Measurements from ENCODE around the gene SLIT1.

DNA sequence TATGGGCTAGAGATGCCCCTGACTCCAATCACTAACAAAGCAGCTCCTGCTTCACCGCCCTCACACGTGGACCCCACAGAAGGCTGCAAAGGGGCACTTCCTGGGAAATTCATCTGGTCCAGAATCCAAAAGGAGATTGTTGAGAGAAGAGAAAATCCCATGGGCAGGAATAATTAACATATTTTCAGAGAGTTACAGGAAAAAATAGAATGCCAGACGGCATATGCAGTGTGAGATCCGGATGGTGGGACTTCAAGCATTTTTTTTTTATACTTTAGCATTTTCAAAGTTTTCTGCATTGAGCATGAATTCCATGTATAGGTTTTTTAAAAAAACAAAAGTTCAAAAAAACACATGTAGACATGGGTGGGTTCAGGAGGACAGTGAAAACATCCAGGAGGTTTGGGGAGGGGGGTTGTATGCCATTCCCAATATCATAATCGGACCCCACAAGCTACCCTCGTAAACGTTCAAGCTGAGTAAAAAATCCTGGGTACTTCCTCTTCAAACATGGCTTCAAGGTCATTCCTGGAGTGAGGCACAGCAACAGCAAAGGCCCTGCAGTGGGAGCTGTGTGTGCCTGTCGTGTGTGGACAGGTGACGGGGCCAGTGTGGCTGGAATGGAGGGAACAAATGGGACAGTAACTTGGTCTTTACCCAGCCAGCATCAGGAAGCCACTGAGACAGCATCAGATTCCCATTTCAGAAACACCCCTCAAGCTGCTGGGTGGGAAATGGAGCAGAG is 128.1 kb downstream of the SLIT1 start:
- TF ChIP-seq POLR2A (IDR thresholded peaks at IDR 0.05) (no peak), POLR2AphosphoS5 (IDR thresholded peaks at IDR 0.05; ENCODE audit: insufficient read depth in 1 of 2, low read depth in 1 of 2) (no peak)
- TF ChIP-seq, protein P1, sequence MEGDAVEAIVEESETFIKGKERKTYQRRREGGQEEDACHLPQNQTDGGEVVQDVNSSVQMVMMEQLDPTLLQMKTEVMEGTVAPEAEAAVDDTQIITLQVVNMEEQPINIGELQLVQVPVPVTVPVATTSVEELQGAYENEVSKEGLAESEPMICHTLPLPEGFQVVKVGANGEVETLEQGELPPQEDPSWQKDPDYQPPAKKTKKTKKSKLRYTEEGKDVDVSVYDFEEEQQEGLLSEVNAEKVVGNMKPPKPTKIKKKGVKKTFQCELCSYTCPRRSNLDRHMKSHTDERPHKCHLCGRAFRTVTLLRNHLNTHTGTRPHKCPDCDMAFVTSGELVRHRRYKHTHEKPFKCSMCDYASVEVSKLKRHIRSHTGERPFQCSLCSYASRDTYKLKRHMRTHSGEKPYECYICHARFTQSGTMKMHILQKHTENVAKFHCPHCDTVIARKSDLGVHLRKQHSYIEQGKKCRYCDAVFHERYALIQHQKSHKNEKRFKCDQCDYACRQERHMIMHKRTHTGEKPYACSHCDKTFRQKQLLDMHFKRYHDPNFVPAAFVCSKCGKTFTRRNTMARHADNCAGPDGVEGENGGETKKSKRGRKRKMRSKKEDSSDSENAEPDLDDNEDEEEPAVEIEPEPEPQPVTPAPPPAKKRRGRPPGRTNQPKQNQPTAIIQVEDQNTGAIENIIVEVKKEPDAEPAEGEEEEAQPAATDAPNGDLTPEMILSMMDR (IDR thresholded peaks at IDR 0.05), result no peak
